Esophagus squamous epithelium (tissue), 5 donors: ENCODE results near the gene ZBTB21. TPM values are rescaled to one million over a fixed set of nuclear protein-coding genes. Genes with fewer than 3 reads are reported as not detected.

Experiments
- DNase-seq: peaks from one replicate; lab custom pipeline; 2025; lab: John Stamatoyannopoulos, UW
- H3K27ac ChIP-seq, 4 donors: fragments of 200-600 bp; sonication (generic); one replicate each; pipeline ENCODE4 v1.5.1; 2016 to 2019; ENCODE audit warnings: mild to moderate bottlenecking in 1 of 4
- H3K27me3 ChIP-seq, 4 donors: fragments of 200-600 bp; sonication (generic); 1 replicate in 3 of 4; 2 replicates in 1 of 4; pipeline versions ENCODE4 v1.5.1 to v1.6.0; 2017 to 2021; ENCODE audit warnings: antibody characterized with exemption in 1 of 4
- H3K36me3 ChIP-seq, 3 donors: fragments of 200-600 bp; sonication (generic); one replicate each; pipeline ENCODE4 v1.5.1; 2016 to 2019
- H3K4me1 ChIP-seq, 3 donors: fragments of 200-600 bp; sonication (generic); one replicate each; pipeline ENCODE4 v1.5.1; 2017 to 2019
- H3K4me3 ChIP-seq, 4 donors: fragments of 200-600 bp; sonication (generic); 1 replicate in 3 of 4; 2 replicates in 1 of 4; pipeline ENCODE4 v1.5.1; 2016 to 2019; ENCODE audit warnings: mild to moderate bottlenecking in 2 of 4, moderate library complexity in 1 of 4
- H3K9me3 ChIP-seq, 3 donors: fragments of 200-600 bp; sonication (generic); one replicate each; pipeline ENCODE4 v1.5.1; 2016 to 2019
- CTCF ChIP-seq, 6 experiments: fragments of 450-650 bp in 4 of 6; fragments of 200-600 bp in 2 of 6; sonication (generic) in 2 of 6; IDR thresholded peaks; one replicate each; pipeline ENCODE4 v1.5.1; 2016 to 2019; ENCODE audit warnings: antibody characterized with exemption in 6 of 6, mild to moderate bottlenecking in 4 of 6, moderate library complexity in 4 of 6
- POLR2A ChIP-seq, 4 donors: fragments of 450-650 bp; IDR thresholded peaks; one replicate each; pipeline ENCODE4 v1.6.1; 2017; ENCODE audit warnings: antibody characterized with exemption in 4 of 4, mild to moderate bottlenecking in 4 of 4, moderate library complexity in 3 of 4
- WGBS, 2 donors: methylation state at CpG; one replicate each; pipeline ENCODE4 v1.1.5; 2018; 5-methylcytosine and 5-hydroxymethylcytosine counted together
- intact Hi-C: fragments of 100-400 bp; cut with DNase I; formaldehyde crosslinking; loops from one replicate; pipeline ENCODE4 v1.15.0; 2022
- total RNA-seq, 4 donors: library from RNA; depleted of rRNA; stranded (reverse); fragments of >200 nt; gene quantifications; one replicate each; pipeline ENCODE4 v1.1.0, GENCODE V29; 2016
- donor health status: DM: yes; HTN: yes; CAD: no.

Gene ZBTB21
- total RNA-seq, 4 donors from 2014 or later = 5.9 to 10.3 (median 7.8) TPM

DNA sequence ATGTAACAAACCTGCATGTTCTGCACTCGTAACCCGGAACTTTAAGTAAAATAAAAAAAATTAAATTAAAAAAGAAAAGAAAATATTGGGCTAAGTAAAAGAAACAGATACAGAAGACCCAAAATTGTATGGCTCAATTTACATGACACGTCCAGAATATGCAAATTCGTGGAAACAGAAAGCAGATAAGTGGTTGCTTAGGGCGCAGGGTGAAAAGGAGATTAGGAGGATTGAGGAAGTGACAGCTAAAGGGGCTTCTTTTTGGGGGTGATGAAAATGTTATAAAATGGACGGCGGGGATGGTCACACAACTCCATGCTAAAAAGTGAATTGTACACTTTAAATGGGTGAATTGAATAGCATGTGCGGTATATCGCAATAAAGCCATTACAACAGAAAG, 27.4 kb upstream of the ZBTB21 start:
- Histone ChIP-seq H3K36me3 (no peaks in the 10 kb centered on the region), H3K9me3 (no peaks in the 10 kb centered on the region), H3K4me1 (peaks cover 13 to 24% (median 14%) of the 10 kb centered on the region in 3 donors), H3K27me3 (no peaks in the 10 kb centered on the region), H3K27ac (no peak overlapping the region), H3K4me3 (no peak overlapping the region)
- TF ChIP-seq POLR2A (IDR thresholded peaks at IDR 0.05) (no peak), CTCF (IDR thresholded peaks at IDR 0.05) (no peak)
- intact Hi-C loops = no loop called here
- DNase-seq = no peak
- 73 to 85% methylated on average over 9 of the region's 9 CpGs for WGBS, 2 donors

DNA sequence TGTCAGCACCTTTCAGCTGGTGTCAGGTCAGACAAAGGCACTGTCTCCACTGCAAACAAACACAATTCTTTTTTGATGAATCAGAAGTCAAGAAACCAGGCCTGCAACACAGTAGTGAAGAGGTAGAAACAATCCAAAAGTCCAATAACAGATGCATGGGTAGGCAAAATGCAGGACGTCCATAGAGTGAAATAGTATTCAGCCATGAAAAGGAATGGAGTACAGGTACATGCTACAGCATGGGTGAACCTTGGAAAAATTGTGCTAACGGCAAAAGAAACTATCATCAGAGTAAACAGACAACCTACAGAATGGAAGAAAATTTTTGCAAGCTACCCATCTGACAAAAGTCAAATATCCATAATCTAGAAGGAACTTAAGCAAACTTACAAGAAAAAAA, 26.2 kb upstream of the ZBTB21 start:
- 75 to 91% methylated on average over 2 of the region's 2 CpGs for WGBS, 2 donors
- DNase-seq = no peak
- Histone ChIP-seq H3K27ac (no peak overlapping the region), H3K9me3 (no peaks in the 10 kb centered on the region), H3K27me3 (no peaks in the 10 kb centered on the region), H3K4me3 (no peak overlapping the region), H3K4me1 (peaks cover 13 to 17% (median 14%) of the 10 kb centered on the region in 3 donors), H3K36me3 (no peaks in the 10 kb centered on the region)
- TF ChIP-seq CTCF (IDR thresholded peaks at IDR 0.05) (no peak), POLR2A (IDR thresholded peaks at IDR 0.05) (no peak)
- intact Hi-C loops = no loop called here

- intact Hi-C loops = no loop called here
- no peak overlapping the region for H3K4me3 ChIP-seq
- no peaks in the 10 kb centered on the region for H3K9me3 ChIP-seq
- TF ChIP-seq CTCF (IDR thresholded peaks at IDR 0.05) (no peak), POLR2A (IDR thresholded peaks at IDR 0.05) (no peak)
- DNase-seq = no peak
- H3K27me3 ChIP-seq = no peaks in the 10 kb centered on the region
- no CpG with 5 or more reads among the region's 3 CpGs for WGBS, 2 donors
- no peak overlapping the region for H3K27ac ChIP-seq
- no peaks in the 10 kb centered on the region for H3K36me3 ChIP-seq
- H3K4me1 ChIP-seq = no peaks in the 10 kb centered on the region
These were observed 22.8 kb upstream of the ZBTB21 start for GRCh38 chr21:42032968-42033367.

DNA sequence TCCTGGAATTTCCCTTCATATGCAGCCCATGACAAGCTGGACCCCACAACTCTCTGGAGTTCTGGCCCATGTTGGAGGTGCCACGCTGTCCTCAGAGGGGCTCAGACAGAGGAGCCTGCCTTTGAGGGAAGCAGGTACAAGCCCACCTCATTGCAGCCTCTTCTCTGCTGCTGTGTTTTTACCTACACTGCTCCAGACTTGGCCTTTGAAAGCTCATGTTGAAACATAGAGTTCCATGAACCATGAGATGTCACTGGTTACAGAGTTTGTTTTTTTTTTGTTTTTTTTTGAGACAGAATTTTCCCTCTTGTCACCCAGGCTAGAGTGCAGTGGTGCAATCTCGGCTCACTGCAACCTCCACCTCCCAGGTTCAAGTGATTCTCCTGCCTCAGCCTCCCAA, 22.1 kb upstream of the ZBTB21 start:
- Histone ChIP-seq H3K36me3 (no peaks in the 10 kb centered on the region), H3K27me3 (no peaks in the 10 kb centered on the region), H3K4me1 (no peaks in the 10 kb centered on the region), H3K4me3 (no peak overlapping the region), H3K27ac (no peak overlapping the region), H3K9me3 (no peaks in the 10 kb centered on the region)
- DNase-seq = no peak
- WGBS, 2 donors = 91 to 100% methylated on average over 1 to 2 of the region's 2 CpGs
- TF ChIP-seq POLR2A (IDR thresholded peaks at IDR 0.05) (no peak), CTCF (IDR thresholded peaks at IDR 0.05) (no peak)
- intact Hi-C loops = no loop called here

GRCh38 chr21:42031816-42032215, 21.7 kb upstream of the ZBTB21 start:
- no peaks in the 10 kb centered on the region for H3K9me3 ChIP-seq
- no peaks in the 10 kb centered on the region for H3K36me3 ChIP-seq
- H3K27me3 ChIP-seq = no peaks in the 10 kb centered on the region
- intact Hi-C loops = no loop called here
- no peak for DNase-seq
- TF ChIP-seq POLR2A (IDR thresholded peaks at IDR 0.05) = no peak
- no peak for TF ChIP-seq CTCF (IDR thresholded peaks at IDR 0.05)
- H3K4me1 ChIP-seq = no peaks in the 10 kb centered on the region
- H3K27ac ChIP-seq = no peak overlapping the region
- H3K4me3 ChIP-seq = no peak overlapping the region
- WGBS, 2 donors = 67 to 83% methylated on average over 3 to 4 of the region's 4 CpGs
